MM.1S (cell line): ENCODE results near the gene ALB.

ENCODE experiments used
- DNase-seq: peaks from one replicate; pipeline ENCODE4 v3.0.0-alpha.2; 2015
- H2AFZ ChIP-seq: fragments of 300-600 bp; sonication (generic); 2 replicates; pipeline ENCODE4 v1.6.0; 2016; ENCODE audit warnings: antibody characterized with exemption, low read length
- H3F3A ChIP-seq: fragments of 300-600 bp; sonication (generic); 2 replicates; pipeline ENCODE4 v1.6.1; 2016; ENCODE audit warnings: mild to moderate bottlenecking, antibody characterized with exemption, low read length, moderate library complexity, mixed read lengths; ENCODE audit not compliant: insufficient read depth
- H3K27ac ChIP-seq: fragments of 300-600 bp; sonication (generic); 2 replicates; pipeline ENCODE4 v1.5.1; 2016; ENCODE audit warnings: mild to moderate bottlenecking, low read length
- H3K27me3 ChIP-seq: fragments of 300-600 bp; sonication (generic); replicated peaks from 2 replicates; pipeline ENCODE4 v1.6.0; 2016; ENCODE audit warnings: low read length; ENCODE audit not compliant: insufficient read depth
- H3K36me3 ChIP-seq: fragments of 300-600 bp; sonication (generic); replicated peaks from 2 replicates; pipeline ENCODE4 v1.6.1; 2016; ENCODE audit warnings: mild to moderate bottlenecking, low read length, mixed read lengths; ENCODE audit not compliant: insufficient read depth
- H3K4me1 ChIP-seq: fragments of 300-600 bp; sonication (generic); 2 replicates; pipeline ENCODE4 v1.6.1; 2016; ENCODE audit warnings: low read length, mixed read lengths
- H3K4me2 ChIP-seq: fragments of 300-600 bp; sonication (generic); 2 replicates; pipeline ENCODE4 v1.6.0; 2016; ENCODE audit warnings: low read depth, low read length
- H3K4me3 ChIP-seq: fragments of 300-600 bp; sonication (generic); 2 replicates; pipeline ENCODE4 v1.5.1; 2016; ENCODE audit warnings: low read length, mixed read lengths
- H3K79me2 ChIP-seq: fragments of 300-600 bp; sonication (generic); 2 replicates; pipeline ENCODE4 v1.6.1; 2016; ENCODE audit warnings: mixed run types, low read length, mixed read lengths
- H3K9ac ChIP-seq: fragments of 300-600 bp; sonication (generic); 2 replicates; pipeline ENCODE4 v1.6.1; 2016; ENCODE audit warnings: low read length, mixed read lengths
- H3K9me2 ChIP-seq: fragments of 300-600 bp; sonication (generic); replicated peaks from 2 replicates; pipeline ENCODE4 v1.6.1; 2016; ENCODE audit warnings: mild to moderate bottlenecking, low read length, mixed read lengths; ENCODE audit not compliant: insufficient read depth
- H3K9me3 ChIP-seq: fragments of 300-600 bp; sonication (generic); replicated peaks from 2 replicates; pipeline ENCODE4 v1.6.1; 2016; ENCODE audit warnings: mild to moderate bottlenecking, low read length, mixed read lengths; ENCODE audit not compliant: insufficient read depth
- H4K20me1 ChIP-seq: fragments of 300-600 bp; sonication (generic); 2 replicates; pipeline ENCODE4 v1.6.1; 2016; ENCODE audit warnings: mild to moderate bottlenecking, low read length, moderate library complexity, mixed read lengths; ENCODE audit not compliant: insufficient read depth
- EZH2 ChIP-seq: fragments of 300-600 bp; sonication (generic); optimal IDR thresholded peaks from 2 replicates; pipeline ENCODE3; 2017; ENCODE audit warnings: low read depth, mild to moderate bottlenecking, antibody characterized with exemption, low read length, mixed read lengths
- EZH2phosphoT487 ChIP-seq: fragments of 300-600 bp; sonication (generic); IDR thresholded peaks from 2 replicates; pipeline ENCODE4 v1.6.1; 2018; ENCODE audit warnings: antibody characterized with exemption, low read length
- TF ChIP-seq, protein P1 (sequence below): fragments of 300-600 bp; sonication (generic); IDR thresholded peaks from 2 replicates; pipeline ENCODE4 v1.5.1; 2016; ENCODE audit warnings: antibody characterized with exemption, low read length, mixed read lengths

The ALB gene

DNA sequence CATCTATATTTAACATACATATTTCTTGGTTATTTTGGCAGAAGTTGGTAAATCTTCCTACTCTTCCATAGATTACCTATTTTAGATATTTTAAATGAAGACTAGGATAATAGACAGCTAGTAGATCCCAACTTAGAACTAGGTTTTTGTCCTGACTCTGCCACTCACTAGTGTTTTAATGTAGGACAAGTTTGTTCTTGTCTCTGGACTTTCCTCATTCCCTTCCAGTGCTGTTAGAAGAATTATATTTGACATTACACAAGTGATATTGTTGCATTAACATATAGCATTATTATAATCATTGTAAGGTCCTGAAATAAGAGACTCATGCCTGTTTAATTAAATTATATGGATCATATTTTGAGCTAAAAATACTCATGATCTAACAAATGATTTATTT lies 24.1 kb upstream of the ALB start:
- TF ChIP-seq EZH2: no peak
- no peak for TF ChIP-seq EZH2phosphoT487
- TF ChIP-seq, protein P1, sequence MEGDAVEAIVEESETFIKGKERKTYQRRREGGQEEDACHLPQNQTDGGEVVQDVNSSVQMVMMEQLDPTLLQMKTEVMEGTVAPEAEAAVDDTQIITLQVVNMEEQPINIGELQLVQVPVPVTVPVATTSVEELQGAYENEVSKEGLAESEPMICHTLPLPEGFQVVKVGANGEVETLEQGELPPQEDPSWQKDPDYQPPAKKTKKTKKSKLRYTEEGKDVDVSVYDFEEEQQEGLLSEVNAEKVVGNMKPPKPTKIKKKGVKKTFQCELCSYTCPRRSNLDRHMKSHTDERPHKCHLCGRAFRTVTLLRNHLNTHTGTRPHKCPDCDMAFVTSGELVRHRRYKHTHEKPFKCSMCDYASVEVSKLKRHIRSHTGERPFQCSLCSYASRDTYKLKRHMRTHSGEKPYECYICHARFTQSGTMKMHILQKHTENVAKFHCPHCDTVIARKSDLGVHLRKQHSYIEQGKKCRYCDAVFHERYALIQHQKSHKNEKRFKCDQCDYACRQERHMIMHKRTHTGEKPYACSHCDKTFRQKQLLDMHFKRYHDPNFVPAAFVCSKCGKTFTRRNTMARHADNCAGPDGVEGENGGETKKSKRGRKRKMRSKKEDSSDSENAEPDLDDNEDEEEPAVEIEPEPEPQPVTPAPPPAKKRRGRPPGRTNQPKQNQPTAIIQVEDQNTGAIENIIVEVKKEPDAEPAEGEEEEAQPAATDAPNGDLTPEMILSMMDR: no peak
- no peak overlapping the region for H3K27ac ChIP-seq
- no peaks in the 10 kb centered on the region for H3K9me2 ChIP-seq
- DNase-seq: no peak
- H3K79me2 ChIP-seq: no peaks in the 10 kb centered on the region
- H3K4me3 ChIP-seq: no peak overlapping the region
- no peaks in the 10 kb centered on the region for H4K20me1 ChIP-seq
- H3K27me3 ChIP-seq: no peaks in the 10 kb centered on the region
- H3K4me2 ChIP-seq: no peak overlapping the region
- H3K9me3 ChIP-seq: no peaks in the 10 kb centered on the region
- H3K36me3 ChIP-seq: no peaks in the 10 kb centered on the region
- H2AFZ ChIP-seq: no peak overlapping the region
- H3K4me1 ChIP-seq: no peaks in the 10 kb centered on the region
- no peak overlapping the region for H3K9ac ChIP-seq
- H3F3A ChIP-seq: no peaks in the 10 kb centered on the region

DNA sequence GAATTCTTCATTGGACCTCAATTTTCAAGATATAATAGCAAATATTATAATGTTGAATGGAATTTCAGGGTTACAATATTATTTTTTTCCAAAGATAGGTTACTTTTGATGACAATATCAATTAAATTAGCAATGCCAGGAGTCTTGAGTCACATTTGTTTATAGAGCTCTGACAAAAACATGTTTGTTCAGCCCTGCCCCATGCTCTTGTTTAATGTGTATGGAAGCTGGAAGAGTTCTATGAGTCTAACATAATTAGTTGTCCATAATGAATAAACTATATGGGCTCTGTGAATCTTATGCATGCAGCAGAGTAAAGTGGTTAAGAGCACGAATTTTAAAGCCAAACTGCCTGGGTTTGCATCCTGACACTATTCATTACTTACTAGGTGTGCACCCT lies 22.9 kb upstream of the ALB start:
- no peaks in the 10 kb centered on the region for H3K9me3 ChIP-seq
- H3K4me3 ChIP-seq: no peak overlapping the region
- no peak for DNase-seq
- no peak overlapping the region for H3K4me2 ChIP-seq
- no peak overlapping the region for H2AFZ ChIP-seq
- H3K27ac ChIP-seq: no peak overlapping the region
- no peaks in the 10 kb centered on the region for H3K27me3 ChIP-seq
- H4K20me1 ChIP-seq: no peaks in the 10 kb centered on the region
- H3F3A ChIP-seq: no peaks in the 10 kb centered on the region
- no peaks in the 10 kb centered on the region for H3K36me3 ChIP-seq
- no peaks in the 10 kb centered on the region for H3K9me2 ChIP-seq
- no peaks in the 10 kb centered on the region for H3K4me1 ChIP-seq
- no peak for TF ChIP-seq EZH2phosphoT487
- TF ChIP-seq, protein P1: no peak
- no peak overlapping the region for H3K9ac ChIP-seq
- H3K79me2 ChIP-seq: no peaks in the 10 kb centered on the region

DNA sequence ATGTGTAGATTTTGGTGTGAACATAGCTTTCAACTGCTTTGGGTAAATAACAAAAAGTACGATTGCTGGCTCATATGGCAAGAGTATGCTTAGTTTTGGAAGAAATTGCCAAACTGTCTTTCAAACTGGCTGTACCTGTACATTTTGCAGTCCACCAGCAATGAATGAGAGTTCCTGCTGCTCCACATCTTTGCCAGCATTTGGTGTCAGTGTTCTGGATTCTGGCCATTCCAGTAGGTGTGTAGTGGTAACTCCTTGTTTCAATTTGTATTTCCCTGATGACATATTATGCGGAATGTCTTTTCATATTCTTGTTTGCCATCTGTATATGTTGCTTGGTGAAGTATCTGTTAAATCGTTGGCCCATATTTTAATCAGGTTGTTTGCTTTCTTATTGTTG lies 20.6 kb upstream of the ALB start:
- no peak overlapping the region for H3K9ac ChIP-seq
- no peaks in the 10 kb centered on the region for H3K79me2 ChIP-seq

More for the DNA sequence above, 20.6 kb upstream of the ALB start:
- no peak overlapping the region for H3K4me2 ChIP-seq
- no peaks in the 10 kb centered on the region for H3F3A ChIP-seq
- TF ChIP-seq EZH2 (no peak), EZH2phosphoT487 (no peak)
- TF ChIP-seq, protein P1: no peak
- H3K9me2 ChIP-seq: no peaks in the 10 kb centered on the region
- H3K36me3 ChIP-seq: no peaks in the 10 kb centered on the region
- H3K4me3 ChIP-seq: no peak overlapping the region
- no peak overlapping the region for H2AFZ ChIP-seq
- H3K9me3 ChIP-seq: no peaks in the 10 kb centered on the region
- no peaks in the 10 kb centered on the region for H3K4me1 ChIP-seq
- H4K20me1 ChIP-seq: no peaks in the 10 kb centered on the region
- H3K27ac ChIP-seq: no peak overlapping the region
- H3K27me3 ChIP-seq: no peaks in the 10 kb centered on the region
- no peak for DNase-seq
